ENCODE measurements around the gene ZNF154.

- no peak for TF ChIP-seq SMAD3 (CRISPR knock-in tag; IDR thresholded peaks at IDR 0.05; ENCODE audit: borderline replicate concordance)
- TF ChIP-seq ZNF671 (CRISPR knock-in tag; IDR thresholded peaks at IDR 0.05) = no peak
- TF ChIP-seq JUN (CRISPR knock-in tag; IDR thresholded peaks at IDR 0.05) = no peak
- TF ChIP-seq ELF4 (CRISPR knock-in tag; IDR thresholded peaks at IDR 0.05; ENCODE audit: low read depth) = no peak
- TF ChIP-seq CREB1 (CRISPR knock-in tag; IDR thresholded peaks at IDR 0.05) = no peak
These were observed 11.0 kb upstream of the ZNF154 start for GRCh38 chr19:57719901-57720519.
